NCI-H2171 treated with DMSO at 0.1 percent for 48 hours (cell line): ENCODE results near the gene GTF2IRD1.
A peak's percentile ranks its signal among the peaks of the same experiment; 100 is the strongest.
"Not testable (repeated sequence)": the region's sequence is repeated elsewhere in the genome, so short reads cannot be mapped to it uniquely, and the experiment has no call there.

Source experiments
- DNase-seq: peaks from one replicate; lab custom pipeline; 2025; lab: John Stamatoyannopoulos, UW

The GTF2IRD1 gene

DNA sequence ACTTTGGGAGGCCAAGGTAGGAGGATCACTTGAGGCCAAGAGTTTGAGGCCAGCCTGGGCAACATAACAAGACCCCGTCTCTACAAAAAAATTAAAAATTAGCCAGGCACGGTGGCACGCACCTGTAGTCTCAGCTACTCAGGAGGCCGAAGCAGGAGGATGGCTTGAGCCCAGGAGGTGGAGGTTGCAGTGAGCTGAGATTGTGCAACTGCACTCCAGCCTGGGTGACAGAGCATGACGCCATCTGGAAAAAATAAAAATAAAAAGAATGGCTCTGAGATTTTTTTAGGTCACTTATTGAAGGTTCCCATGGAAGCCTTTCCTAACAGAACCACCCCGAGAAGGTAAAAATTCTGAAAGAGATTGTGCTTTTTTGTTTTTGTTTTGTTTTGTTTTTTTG lies 109.9 kb downstream of the GTF2IRD1 start:
- not testable (repeated sequence) for DNase-seq

- no peak for DNase-seq
These were observed 113.6 kb downstream of the GTF2IRD1 start for GRCh38 chr7:74567318-74567668.

DNA sequence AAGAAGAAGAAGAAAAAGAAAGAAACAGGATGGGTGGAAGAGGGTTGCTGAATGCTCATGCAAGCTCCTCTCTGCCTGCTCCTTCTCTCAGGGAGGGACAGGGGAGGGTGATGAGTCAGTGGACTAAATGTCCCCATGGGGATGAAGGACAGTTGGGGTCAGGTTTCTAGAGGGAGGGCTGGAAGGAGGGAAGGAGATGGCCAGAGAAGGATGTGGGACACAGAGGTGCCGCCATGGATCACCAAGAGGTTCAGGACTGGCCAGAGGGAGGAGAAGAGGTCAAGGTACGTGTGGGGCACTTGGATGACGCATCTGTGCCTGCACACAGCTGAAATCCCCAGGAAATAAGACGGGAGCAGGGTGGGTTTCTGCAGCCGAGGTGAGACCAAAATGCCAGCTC lies 115.0 kb downstream of the GTF2IRD1 start:
- no peak for DNase-seq

DNA sequence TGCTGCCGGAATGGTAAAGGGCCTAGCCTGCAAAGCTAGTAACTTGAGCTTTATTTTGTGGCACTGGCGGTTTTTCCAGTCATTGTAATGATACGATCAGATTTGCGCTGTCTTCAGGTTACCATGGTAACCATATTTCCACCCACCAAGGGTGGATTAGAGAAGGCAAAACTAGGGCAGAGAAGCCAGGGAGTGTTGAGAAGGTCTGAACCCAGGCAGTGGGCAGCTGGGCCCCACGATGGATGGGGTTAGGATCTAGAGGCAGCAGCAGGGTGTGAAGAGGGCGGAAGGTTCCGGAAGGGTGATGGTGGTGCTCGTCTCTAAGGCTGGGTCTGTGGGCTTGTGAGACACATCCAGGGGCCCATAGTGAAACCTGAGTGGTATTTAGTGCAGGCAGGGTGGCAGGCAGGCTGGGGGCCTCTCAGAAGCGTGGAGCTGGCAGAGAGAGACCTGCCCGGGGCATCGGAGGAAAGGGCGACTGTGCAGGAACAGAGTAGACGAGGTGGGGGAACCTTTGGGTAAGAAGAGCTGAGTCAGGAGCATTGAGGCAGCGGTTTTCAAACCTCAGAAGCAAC lies 115.9 kb downstream of the GTF2IRD1 start:
- no peak for DNase-seq

DNA sequence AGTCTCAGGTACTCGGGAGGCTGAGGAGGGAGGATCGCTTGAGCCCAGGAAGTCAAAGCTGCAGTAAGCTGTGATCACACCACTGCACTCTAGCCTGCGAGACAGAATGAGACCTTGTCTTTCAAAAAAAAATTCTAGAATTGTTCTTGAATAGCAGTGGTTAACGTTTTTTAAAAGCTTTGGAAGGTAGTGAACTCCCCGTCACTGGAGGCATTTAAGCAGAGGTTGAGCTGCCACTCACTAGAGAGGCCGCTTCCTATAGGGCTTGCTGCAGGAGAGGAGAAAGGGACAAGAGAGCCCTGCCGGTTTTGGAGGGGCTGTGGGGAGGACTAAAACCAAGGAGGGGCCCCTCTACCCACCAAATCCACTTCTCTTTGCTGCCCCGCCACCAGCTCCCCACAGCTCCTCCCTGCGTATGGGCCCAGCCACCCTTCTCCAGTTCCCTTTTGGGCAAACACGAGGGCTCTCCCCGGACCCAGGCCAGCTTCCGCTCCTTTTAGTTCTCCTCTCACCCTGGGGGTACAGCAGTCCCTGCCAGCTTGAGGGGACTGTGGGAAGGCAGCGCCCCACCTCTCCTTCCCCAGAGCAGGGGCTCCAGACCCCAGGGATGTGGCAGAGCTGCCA lies 116.9 kb downstream of the GTF2IRD1 start:
- no peak for DNase-seq

- DNase-seq: peak; percentile 87
These were observed 118.7 kb downstream of the GTF2IRD1 start for GRCh38 chr7:74572301-74572979.

DNA sequence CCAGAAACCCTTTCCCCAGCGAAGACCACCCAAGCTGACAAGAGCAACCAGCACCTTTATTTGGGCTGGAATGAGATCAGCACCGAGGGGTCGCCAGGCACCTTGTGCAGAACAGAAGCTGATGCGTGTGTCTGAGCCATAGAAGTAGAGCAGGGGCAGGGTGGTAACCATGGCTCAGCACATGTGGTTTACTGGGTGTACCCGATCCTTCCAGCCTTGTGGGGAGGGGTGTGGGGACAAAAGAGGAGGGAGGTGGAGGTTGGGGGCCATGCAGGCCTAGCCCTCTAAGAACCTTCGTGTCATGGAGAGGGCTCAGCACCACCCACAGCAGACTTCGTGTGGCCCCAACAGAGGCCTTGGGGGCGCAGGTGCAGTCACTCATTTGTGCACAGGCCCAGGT lies 119.8 kb downstream of the GTF2IRD1 start:
- DNase-seq: no peak

DNA sequence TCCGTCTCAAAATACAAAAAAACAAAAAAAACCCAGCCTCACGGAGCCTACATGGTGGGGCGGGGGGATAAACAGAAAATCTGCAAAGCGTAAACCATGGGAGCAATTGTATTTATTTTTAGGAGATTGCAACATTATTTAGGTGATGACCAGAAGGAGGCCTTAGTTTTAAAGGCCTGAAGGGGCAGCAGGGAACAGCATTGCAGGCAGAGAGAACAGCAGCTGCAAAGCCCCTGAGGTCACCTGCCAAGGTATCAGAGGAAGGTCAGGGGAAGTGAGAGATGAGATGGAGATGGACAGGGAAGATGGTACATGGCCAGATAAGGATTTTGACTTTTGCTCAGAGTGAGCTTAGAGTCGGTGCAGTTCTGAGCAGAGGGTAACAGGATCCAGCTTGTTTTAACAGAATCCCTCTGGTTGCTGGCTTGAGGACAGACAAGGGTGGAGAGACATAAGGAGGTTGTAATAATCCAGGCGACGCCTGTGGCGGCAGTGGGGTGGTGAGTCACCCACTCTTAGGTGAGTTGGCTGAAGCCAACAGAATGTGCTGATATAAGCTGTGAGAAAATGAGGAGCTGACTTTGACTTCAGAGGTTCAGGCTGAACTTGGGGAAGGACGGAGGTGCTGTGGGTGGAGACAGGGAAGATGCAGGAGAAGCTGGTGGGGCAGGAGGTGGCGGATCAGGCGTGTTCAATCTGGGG lies 121.5 kb downstream of the GTF2IRD1 start:
- DNase-seq: peak; percentile 26

DNA sequence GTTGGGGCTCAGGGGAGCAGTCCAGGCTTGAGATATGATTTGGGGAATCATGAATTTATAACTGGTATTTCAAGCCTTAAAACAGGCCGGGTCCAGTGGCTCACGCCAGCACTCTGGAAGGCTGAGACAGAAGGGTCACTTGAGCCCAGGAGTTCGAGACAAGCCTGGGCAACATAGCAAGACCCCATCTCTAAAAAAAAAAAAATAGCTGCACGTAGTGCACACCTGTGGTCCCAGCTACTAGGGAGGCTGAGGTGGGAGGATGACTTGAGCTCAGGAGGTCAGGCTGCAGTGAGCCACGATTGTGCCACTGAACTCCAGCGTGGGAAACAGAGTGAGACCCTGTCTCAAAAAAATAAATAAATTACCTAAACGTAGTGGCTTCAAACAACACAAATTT lies 122.1 kb downstream of the GTF2IRD1 start:
- no peak for DNase-seq

- DNase-seq: no peak
These were observed 126.3 kb downstream of the GTF2IRD1 start for GRCh38 chr7:74579800-74580685.

DNA sequence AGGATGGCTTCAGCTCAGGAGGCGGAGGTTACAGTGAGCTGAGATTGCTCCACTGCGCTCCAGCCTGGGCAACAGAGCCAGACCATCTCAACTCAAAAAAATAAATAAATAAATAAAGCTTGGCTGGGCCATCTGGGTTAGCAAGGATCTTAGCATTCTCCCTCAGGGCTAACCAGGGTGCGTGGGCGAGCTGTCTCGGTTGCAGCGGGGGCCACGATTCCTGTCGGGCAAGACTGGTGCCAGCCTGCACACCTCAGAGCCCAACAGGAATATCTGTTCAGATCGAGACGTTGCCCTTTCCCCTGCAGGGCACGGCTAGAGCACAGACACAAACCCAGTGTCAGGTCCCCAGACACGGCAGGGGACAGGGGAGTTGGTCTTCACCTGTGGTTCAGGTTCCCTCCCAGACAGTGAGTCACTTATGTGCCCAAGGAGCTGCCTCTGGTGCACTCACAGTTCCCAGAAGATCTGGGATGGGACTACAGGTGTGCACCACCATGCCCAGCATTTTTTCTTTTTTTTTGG lies 128.3 kb downstream of the GTF2IRD1 start:
- no peak for DNase-seq

DNA sequence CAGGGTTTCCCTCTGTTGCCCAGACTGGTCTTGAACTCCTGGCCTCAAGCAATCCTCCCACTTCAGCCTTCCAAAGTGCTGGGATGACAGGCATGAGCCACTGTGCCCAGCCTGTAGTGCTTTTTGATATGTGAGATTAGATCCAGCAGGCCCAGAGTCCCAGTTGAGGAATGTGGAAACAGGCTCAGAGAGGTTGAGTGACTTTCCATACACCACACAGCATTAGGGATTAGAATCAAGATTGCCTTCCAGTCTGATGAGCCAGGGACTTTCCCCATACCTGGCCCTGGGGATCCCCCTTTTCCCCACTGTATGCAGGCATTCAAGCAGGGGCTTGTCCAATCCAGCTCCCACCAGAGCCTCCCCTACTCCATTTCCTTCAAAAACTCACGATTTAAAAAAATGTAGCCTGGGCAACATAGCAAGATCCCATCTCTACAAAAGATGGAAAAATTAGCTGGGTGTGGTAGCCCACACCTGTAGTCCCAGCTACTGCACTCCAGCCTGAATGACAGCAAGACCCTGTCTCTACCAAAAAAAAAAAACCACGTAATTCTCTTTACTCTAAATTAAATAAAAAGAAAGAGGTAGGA lies 128.8 kb downstream of the GTF2IRD1 start:
- DNase-seq: no peak

GRCh38 chr7:74583630-74584029 lies 129.9 kb downstream of the GTF2IRD1 start:
- no peak for DNase-seq

DNA sequence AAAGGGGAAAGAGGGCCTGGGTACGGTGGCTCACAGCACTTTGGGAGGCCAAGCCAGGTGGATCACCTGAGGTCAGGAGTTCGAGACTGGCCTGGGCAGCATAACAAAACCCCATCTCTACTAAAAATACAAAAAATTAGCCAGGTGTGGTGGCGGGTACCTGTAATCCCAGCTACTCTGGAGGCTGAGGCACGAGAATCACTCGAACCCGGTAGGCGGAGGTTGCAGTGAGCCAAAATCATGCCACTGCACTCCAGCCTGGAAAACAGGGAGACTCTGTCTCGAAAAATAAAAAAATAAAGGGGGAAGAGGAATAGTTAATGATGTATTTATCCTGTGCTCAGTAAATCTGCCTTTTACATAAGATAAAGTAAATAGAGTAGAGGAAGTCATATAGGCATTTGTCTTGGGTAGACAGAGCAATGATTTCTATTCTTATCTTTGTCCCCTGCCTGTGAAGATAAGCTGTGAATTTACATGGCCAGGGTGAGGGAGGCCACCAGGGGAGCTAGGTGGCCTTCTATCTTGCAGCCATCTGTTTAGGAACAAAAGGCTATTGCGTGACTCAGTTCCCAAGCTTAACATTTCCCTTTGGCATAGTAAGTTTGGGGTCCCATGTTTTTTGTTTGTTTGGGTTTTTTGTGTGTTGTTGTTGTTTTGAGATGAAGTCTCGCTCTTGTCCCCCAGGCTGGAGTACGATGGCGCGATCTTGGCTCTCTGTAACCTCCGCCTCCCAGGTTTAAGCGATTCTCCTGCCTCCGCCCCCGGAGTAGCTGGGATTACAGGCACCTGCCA lies 130.7 kb downstream of the GTF2IRD1 start:
- no peak for DNase-seq

GRCh38 chr7:74585844-74586243 lies 132.1 kb downstream of the GTF2IRD1 start:
- no peak for DNase-seq

- DNase-seq: no peak
These were observed 132.8 kb downstream of the GTF2IRD1 start for GRCh38 chr7:74586258-74587175.

GRCh38 chr7:74587435-74588126 lies 133.9 kb downstream of the GTF2IRD1 start:
- DNase-seq: peak; percentile 73

DNA sequence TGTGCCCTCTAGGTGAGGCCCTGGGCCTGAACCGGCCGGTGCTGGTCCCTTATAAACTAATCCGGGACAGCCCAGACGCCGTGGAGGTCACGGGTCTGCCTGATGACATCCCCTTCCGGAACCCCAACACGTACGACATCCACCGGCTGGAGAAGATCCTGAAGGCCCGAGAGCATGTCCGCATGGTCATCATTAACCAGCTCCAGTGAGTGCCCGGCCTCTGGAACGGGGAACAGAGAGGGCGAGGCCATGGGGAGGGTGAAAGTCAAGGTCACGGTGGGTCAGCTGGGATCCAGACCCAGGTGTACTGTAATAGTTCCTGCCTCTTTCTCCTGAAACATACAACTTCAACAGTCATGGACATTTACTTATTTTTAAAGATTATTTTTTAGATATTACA lies 137.1 kb downstream of the GTF2IRD1 start:
- no peak for DNase-seq

DNA sequence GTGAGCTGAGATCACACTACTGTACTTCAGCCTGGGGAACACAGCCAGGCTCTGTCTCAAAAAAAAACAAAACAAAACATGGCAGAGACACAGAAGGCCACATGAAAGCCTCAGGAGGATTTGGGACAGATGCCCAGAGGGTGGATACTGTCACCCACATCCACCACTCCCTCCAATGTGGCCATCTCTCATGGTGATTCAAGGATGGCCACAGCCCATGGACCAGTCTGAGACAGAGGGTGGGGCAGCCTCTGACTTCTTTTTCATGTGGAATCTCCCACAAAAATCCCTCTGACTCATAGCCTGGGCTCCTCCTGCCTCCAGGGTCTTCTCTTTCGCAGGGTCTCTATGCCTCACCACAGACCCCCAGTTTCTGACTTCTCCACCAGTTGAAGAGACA lies 144.9 kb downstream of the GTF2IRD1 start:
- no peak for DNase-seq
